ENCODE results near the gene SNX21. TPM values are rescaled to one million over a fixed set of nuclear protein-coding genes. Genes with fewer than 3 reads are reported as not detected.

SNX21 gene
- total RNA-seq, 1 experiment from 2014 or later = 3.1 TPM

- no peak overlapping the region for H3K27ac ChIP-seq (ENCODE audit: low read depth, low read length, poor library complexity, severe bottlenecking)
- H3K4me3 ChIP-seq (ENCODE audit: low read depth, low read length, poor library complexity, severe bottlenecking) = no peak overlapping the region
- POLR2A ChIA-PET (ENCODE audit: low non-redundant PET) = no interaction called here
- peaks cover 21% of the 10 kb centered on the region for H3K36me3 ChIP-seq (ENCODE audit: insufficient read depth, low read length, poor library complexity, severe bottlenecking)
- BruUV-seq (replicated peaks) = no TSS peak
- no peaks in the 10 kb centered on the region for H3K9me3 ChIP-seq (ENCODE audit: low read depth, low read length, poor library complexity, severe bottlenecking)
- DNase-seq (ENCODE audit: low spot score) = no peak
- no peaks in the 10 kb centered on the region for H3K27me3 ChIP-seq (replicated peaks; ENCODE audit: insufficient read depth, low read depth, low read length, poor library complexity)
- intact Hi-C loops (cut with micrococcal nuclease; ENCODE audit: unreplicated experiment) = no loop called here
- TF ChIP-seq EZH2 (IDR thresholded peaks at IDR 0.05; ENCODE audit: borderline replicate concordance, low read depth, low read length, poor library complexity, severe bottlenecking) (no peak), CTCF (conservative IDR thresholded peaks at IDR 0.05; ENCODE audit: low read depth, low read length) (no peak)
- CTCF ChIA-PET = no interaction called here
- H3K4me1 ChIP-seq (ENCODE audit: insufficient read depth, low read length, poor library complexity, severe bottlenecking) = no peaks in the 10 kb centered on the region
These were observed 49.5 kb downstream of the SNX21 start for GRCh38 chr20:45883100-45883469.

GRCh38 chr20:45886590-45887345, 53.2 kb downstream of the SNX21 start:
- ChIA-PET CTCF (no interaction called here), POLR2A (ENCODE audit: low non-redundant PET) (no interaction called here)
- Histone ChIP-seq H3K9me3 (ENCODE audit: low read depth, low read length, poor library complexity, severe bottlenecking) (no peaks in the 10 kb centered on the region), H3K4me3 (ENCODE audit: low read depth, low read length, poor library complexity, severe bottlenecking) (no peak overlapping the region), H3K4me1 (ENCODE audit: insufficient read depth, low read length, poor library complexity, severe bottlenecking) (peaks cover 2% of the 10 kb centered on the region), H3K27me3 (replicated peaks; ENCODE audit: insufficient read depth, low read depth, low read length, poor library complexity) (no peaks in the 10 kb centered on the region), H3K27ac (ENCODE audit: low read depth, low read length, poor library complexity, severe bottlenecking) (no peak overlapping the region), H3K36me3 (ENCODE audit: insufficient read depth, low read length, poor library complexity, severe bottlenecking) (peaks cover 21% of the 10 kb centered on the region)
- no peak for TF ChIP-seq EZH2 (IDR thresholded peaks at IDR 0.05; ENCODE audit: borderline replicate concordance, low read depth, low read length, poor library complexity, severe bottlenecking)
- no peak for TF ChIP-seq CTCF (conservative IDR thresholded peaks at IDR 0.05; ENCODE audit: low read depth, low read length)
- no peak for DNase-seq (ENCODE audit: low spot score)
- intact Hi-C loops (cut with micrococcal nuclease; ENCODE audit: unreplicated experiment) = no loop called here
- no TSS peak for BruUV-seq (replicated peaks)

- ChIA-PET POLR2A (ENCODE audit: low non-redundant PET) (no interaction called here), CTCF (no interaction called here)
- H3K27ac ChIP-seq (ENCODE audit: low read depth, low read length, poor library complexity, severe bottlenecking) = no peak within 1 kb of the TSS
- H3K4me1 ChIP-seq (ENCODE audit: insufficient read depth, low read length, poor library complexity, severe bottlenecking) = peaks cover 7% of the 10 kb centered on the region
- peaks cover 18% of the 10 kb centered on the region for H3K36me3 ChIP-seq (ENCODE audit: insufficient read depth, low read length, poor library complexity, severe bottlenecking)
- DNase-seq (ENCODE audit: low spot score) = no peak
- no peaks in the 10 kb centered on the region for H3K9me3 ChIP-seq (ENCODE audit: low read depth, low read length, poor library complexity, severe bottlenecking)
- H3K27me3 ChIP-seq (replicated peaks; ENCODE audit: insufficient read depth, low read depth, low read length, poor library complexity) = no peaks in the 10 kb centered on the region
- no peak within 1 kb of the TSS for H3K4me3 ChIP-seq (ENCODE audit: low read depth, low read length, poor library complexity, severe bottlenecking)
- BruUV-seq (replicated peaks) = no TSS peak
- intact Hi-C loops (cut with micrococcal nuclease; ENCODE audit: unreplicated experiment) = no loop called here
- TF ChIP-seq EZH2 (IDR thresholded peaks at IDR 0.05; ENCODE audit: borderline replicate concordance, low read depth, low read length, poor library complexity, severe bottlenecking) = no peak
- no peak for TF ChIP-seq CTCF (conservative IDR thresholded peaks at IDR 0.05; ENCODE audit: low read depth, low read length)
These were observed 53.7 kb downstream of the SNX21 start, which contains the start of gene SPATA25 for GRCh38 chr20:45887346-45887715. Gene SPATA25 (minus strand): TSS chr20:45887622. CDS start chr20:45887590, 32 bp downstream.
